Prostate gland (tissue), 2 donors: ENCODE data around the gene DMWD. TPM values are rescaled to one million over a fixed set of nuclear protein-coding genes. Genes with fewer than 3 reads are reported as not detected.

ENCODE experiments used
- DNase-seq: peaks from one replicate; pipeline ENCODE4 v3.0.0-alpha.2; 2019; ENCODE audit warnings: low spot score
- H3K27ac ChIP-seq, 2 donors: fragments of 200-600 bp; sonication (generic); 2 replicates each; pipeline ENCODE4 v1.5.1; 2017 to 2019
- H3K27me3 ChIP-seq: fragments of 200-600 bp; sonication (generic); replicated peaks from 2 replicates; pipeline ENCODE4 v1.5.1; 2019; ENCODE audit not compliant: insufficient read depth
- H3K36me3 ChIP-seq, 2 donors: fragments of 200-600 bp; sonication (generic); 1 replicate in 1 of 2; 2 replicates in 1 of 2; pipeline versions ENCODE4 v1.5.1 to v1.8.1; 2017 to 2019
- H3K4me1 ChIP-seq: fragments of 200-600 bp; sonication (generic); replicated peaks from 2 replicates; pipeline ENCODE4 v1.5.1; 2019
- H3K4me3 ChIP-seq, 2 donors: fragments of 200-600 bp; sonication (generic); 2 replicates each; pipeline ENCODE4 v1.5.1; 2017 to 2019
- H3K9me3 ChIP-seq: fragments of 200-600 bp; sonication (generic); 2 replicates; pipeline ENCODE4 v1.5.1; 2017
- CTCF ChIP-seq, 4 experiments: fragments of 200-600 bp in 2 of 4; fragments of 450-650 bp in 2 of 4; sonication (generic) in 2 of 4; IDR thresholded peaks; 1 replicate in 3 of 4; 2 replicates in 1 of 4; pipeline ENCODE4 v1.5.1; 2016 to 2019; ENCODE audit warnings: antibody characterized with exemption in 4 of 4, mild to moderate bottlenecking in 2 of 4, moderate library complexity in 2 of 4
- POLR2A ChIP-seq: fragments of 450-650 bp; IDR thresholded peaks from one replicate; pipeline ENCODE4 v1.6.1; 2016; ENCODE audit warnings: antibody characterized with exemption, mild to moderate bottlenecking
- POLR2AphosphoS5 ChIP-seq: sonication (generic); formaldehyde crosslinking; IDR thresholded peaks from one replicate; pipeline ENCODE4 v1.6.1; 2017; ENCODE audit warnings: antibody characterized with exemption
- WGBS: methylation state at CpG from one replicate; pipeline ENCODE4 v1.1.5; 2018; 5-methylcytosine and 5-hydroxymethylcytosine counted together
- intact Hi-C: fragments of 100-400 bp; cut with DNase I; formaldehyde crosslinking; loops from one replicate; pipeline ENCODE4 v1.14.2; 2022
- total RNA-seq, 2 donors: library from RNA; depleted of rRNA; stranded (reverse); fragments of >200 nt; gene quantifications; one replicate each; pipeline ENCODE4 v1.1.0, GENCODE V29; 2016

DMWD gene
- total RNA-seq, 2 donors from 2014 or later = 35.5 to 96.7 TPM

- DNase-seq = no peak
- H3K27me3 ChIP-seq = no peaks in the 10 kb centered on the region
- intact Hi-C loops = no loop called here
- peaks cover 0 to 4% of the 10 kb centered on the region in 2 donors for H3K36me3 ChIP-seq
- peak overlapping the region in 1 of 2 donors; percentile 97 for H3K27ac ChIP-seq
- H3K9me3 ChIP-seq = no peaks in the 10 kb centered on the region
- H3K4me3 ChIP-seq = no peak overlapping the region
- 79% methylated on average over 14 of the region's 14 CpGs for WGBS
- H3K4me1 ChIP-seq = peaks cover 4% of the 10 kb centered on the region
- no peak for TF ChIP-seq POLR2AphosphoS5
- no peak for TF ChIP-seq CTCF (IDR thresholded peaks at IDR 0.05)
- TF ChIP-seq POLR2A = no peak
Observed at GRCh38 chr19:45772130-45772840, 20.4 kb downstream of the DMWD start.

- DNase-seq = no peak
- Histone ChIP-seq H3K4me3 (peak overlapping the region; percentile 79 to 83), H3K4me1 (peaks cover 7% of the 10 kb centered on the region), H3K9me3 (no peaks in the 10 kb centered on the region), H3K27me3 (no peaks in the 10 kb centered on the region), H3K27ac (peak overlapping the region; percentile 97 to 99), H3K36me3 (no peaks in the 10 kb centered on the region)
- intact Hi-C loops = no loop called here
- no peak for TF ChIP-seq POLR2AphosphoS5
- no peak for TF ChIP-seq POLR2A
- no peak for TF ChIP-seq CTCF (IDR thresholded peaks at IDR 0.05)
- 73% methylated on average over 41 of the region's 46 CpGs for WGBS
Observed at GRCh38 chr19:45771311-45771933, 21.2 kb downstream of the DMWD start.

GRCh38 chr19:45770192-45771101, 22.2 kb downstream of the DMWD start:
- H3K9me3 ChIP-seq = no peaks in the 10 kb centered on the region

GRCh38 chr19:45769821-45770191, 22.8 kb downstream of the DMWD start:
- TF ChIP-seq CTCF (IDR thresholded peaks at IDR 0.05) (no peak), POLR2A (no peak), POLR2AphosphoS5 (no peak)
- Histone ChIP-seq H3K4me3 (peak overlapping the region; percentile 79 to 83), H3K27me3 (no peaks in the 10 kb centered on the region), H3K4me1 (peaks cover 22% of the 10 kb centered on the region), H3K36me3 (no peaks in the 10 kb centered on the region), H3K27ac (peak overlapping the region; percentile 97 to 99), H3K9me3 (no peaks in the 10 kb centered on the region)
- peak; percentile 59 for DNase-seq
- intact Hi-C loops = loop anchor here (5.0 kb wide), 2 partner anchors 53 to 78 kb away; partner anchors contain the start of genes QPCTL and SNRPD2
- WGBS = under 1% methylated on average over 27 of the region's 28 CpGs

More at GRCh38 chr19:45770192-45771101, 22.2 kb downstream of the DMWD start:
- H3K36me3 ChIP-seq = no peaks in the 10 kb centered on the region
- peak; percentile 90 for TF ChIP-seq POLR2AphosphoS5
- peak; percentile 95 to 98 (median 96) for TF ChIP-seq CTCF (IDR thresholded peaks at IDR 0.05)
- peak; percentile 68 for TF ChIP-seq POLR2A
- peak overlapping the region; percentile 79 to 83 for H3K4me3 ChIP-seq
- H3K27ac ChIP-seq = peak overlapping the region; percentile 97 to 99
- WGBS = 1% methylated on average over 36 of the region's 79 CpGs
- H3K27me3 ChIP-seq = no peaks in the 10 kb centered on the region
- peaks cover 17% of the 10 kb centered on the region for H3K4me1 ChIP-seq
- intact Hi-C loops = no loop called here
- DNase-seq = peak; percentile 98
